Astrocyte of the spinal cord (primary cell): ENCODE measurements around the gene DNAJC18.
A peak's percentile ranks its signal among the peaks of the same experiment; 100 is the strongest.
"Not testable (repeated sequence)": the region's sequence is repeated elsewhere in the genome, so short reads cannot be mapped to it uniquely, and the experiment has no call there.

ENCODE experiments used
- DNase-seq: peaks from one replicate; pipeline ENCODE4 v3.0.0; 2011; ENCODE audit warnings: low read depth, low spot score
- H3K4me3 ChIP-seq: 2 replicates; pipeline ENCODE4 v1.5.1; 2011; ENCODE audit warnings: low read depth, mild to moderate bottlenecking, low read length, moderate library complexity
- CTCF ChIP-seq: IDR thresholded peaks from 2 replicates; pipeline ENCODE4 v1.5.1; 2012; ENCODE audit warnings: low read depth, mild to moderate bottlenecking, low read length, inconsistent platforms
- in situ Hi-C: cut with HindIII; loops from 2 replicates; pipeline ENCODE4 v1.10.0; 2017; ENCODE audit warnings: low sequenced_read_pairs

DNAJC18 gene

GRCh38 chr5:139445325-139446170, 6.2 kb upstream of the DNAJC18 start:
- in situ Hi-C loops, result no loop called here
- no peak for TF ChIP-seq CTCF
- peak; percentile 74 for DNase-seq
- H3K4me3 ChIP-seq, result no peak overlapping the region

- TF ChIP-seq CTCF, result no peak
- in situ Hi-C loops, result no loop called here
- no peak overlapping the region for H3K4me3 ChIP-seq
- DNase-seq, result peak; percentile 72
Measured at GRCh38 chr5:139443831-139444453, 4.6 kb upstream of the DNAJC18 start.

GRCh38 chr5:139440416-139440815, 1.1 kb upstream of the DNAJC18 start:
- in situ Hi-C loops, result not testable (repeated sequence)

GRCh38 chr5:139438707-139439012, 665 bp downstream of the DNAJC18 start:
- in situ Hi-C loops, result no loop called here
- no peak for DNase-seq
- no peak for TF ChIP-seq CTCF
- peak overlapping the region; percentile 65 for H3K4me3 ChIP-seq

More at GRCh38 chr5:139440416-139440815, 1.1 kb upstream of the DNAJC18 start:
- DNase-seq, H3K4me3 ChIP-seq: not testable (repeated sequence)

- no peak for TF ChIP-seq CTCF
- no peak for DNase-seq
- no peak overlapping the region for H3K4me3 ChIP-seq
- in situ Hi-C loops, result no loop called here
Measured at GRCh38 chr5:139435676-139436075, 3.6 kb downstream of the DNAJC18 start.

GRCh38 chr5:139431706-139432105, 7.6 kb downstream of the DNAJC18 start:
- in situ Hi-C loops, result no loop called here
- H3K4me3 ChIP-seq, result no peak overlapping the region
- no peak for DNase-seq
- TF ChIP-seq CTCF, result no peak

- DNase-seq, result no peak
- H3K4me3 ChIP-seq, result no peak overlapping the region
- in situ Hi-C loops, result no loop called here
- TF ChIP-seq CTCF, result no peak
Measured at GRCh38 chr5:139430015-139430414, 9.3 kb downstream of the DNAJC18 start.
